Suprapubic skin (tissue), 4 donors: ENCODE results near the gene HTATIP2. TPM values are rescaled to one million over a fixed set of nuclear protein-coding genes. Genes with fewer than 3 reads are reported as not detected.

ENCODE experiments used
- DNase-seq, 2 donors: peaks; one replicate each; pipeline ENCODE4 v3.0.0-alpha.2; 2019; ENCODE audit warnings: low spot score in 2 of 2
- H3K27ac ChIP-seq: fragments of 200-600 bp; sonication (generic); one replicate; pipeline ENCODE4 v1.5.1; 2019
- H3K27me3 ChIP-seq: fragments of 200-600 bp; sonication (generic); one replicate; pipeline ENCODE4 v1.5.1; 2019
- H3K36me3 ChIP-seq: fragments of 200-600 bp; sonication (generic); one replicate; pipeline ENCODE4 v1.5.1; 2019
- H3K4me1 ChIP-seq: fragments of 200-600 bp; sonication (generic); one replicate; pipeline ENCODE4 v1.5.1; 2019
- H3K4me3 ChIP-seq: fragments of 200-600 bp; sonication (generic); one replicate; pipeline ENCODE4 v1.5.1; 2019; ENCODE audit warnings: mild to moderate bottlenecking
- H3K9me3 ChIP-seq: fragments of 200-600 bp; sonication (generic); one replicate; pipeline ENCODE4 v1.5.1; 2019
- CTCF ChIP-seq, 2 donors: fragments of 200-600 bp in 1 of 2; fragments of 450-650 bp in 1 of 2; sonication (generic) in 1 of 2; IDR thresholded peaks; one replicate each; pipeline ENCODE4 v1.5.1; 2016 to 2019; ENCODE audit warnings: antibody characterized with exemption in 2 of 2, mild to moderate bottlenecking in 1 of 2, moderate library complexity in 1 of 2
- EP300 ChIP-seq: sonication (generic); formaldehyde crosslinking; IDR thresholded peaks from one replicate; pipeline ENCODE4 v1.6.1; 2017; ENCODE audit warnings: antibody characterized with exemption
- POLR2A ChIP-seq, 2 donors: fragments of 450-650 bp; IDR thresholded peaks; one replicate each; pipeline ENCODE4 v1.6.1; 2017; ENCODE audit warnings: antibody characterized with exemption in 2 of 2, mild to moderate bottlenecking in 2 of 2, moderate library complexity in 2 of 2
- POLR2AphosphoS5 ChIP-seq, 3 donors: sonication (generic); formaldehyde crosslinking; IDR thresholded peaks; one replicate each; pipeline ENCODE4 v1.6.1; 2017; ENCODE audit warnings: antibody characterized with exemption in 3 of 3
- WGBS: methylation state at CpG from one replicate; pipeline ENCODE4 v1.1.5; 2018; 5-methylcytosine and 5-hydroxymethylcytosine counted together
- total RNA-seq, 4 donors: library from RNA; depleted of rRNA; stranded (reverse); fragments of >200 nt; gene quantifications; one replicate each; pipeline ENCODE4 v1.1.0, GENCODE V29; 2016

The HTATIP2 gene
- total RNA-seq, 4 donors from 2014 or later = 24.9 to 67.6 (median 46.4) TPM

GRCh38 chr11:20403059-20403458, 39.5 kb downstream of the HTATIP2 start:
- WGBS = 100% methylated on average over 1 of the region's 1 CpG
- no peak for DNase-seq

GRCh38 chr11:20406484-20406883, 43.0 kb downstream of the HTATIP2 start:
- no peak overlapping the region for H3K27ac ChIP-seq
- H3K4me3 ChIP-seq = no peak overlapping the region
- TF ChIP-seq POLR2AphosphoS5 (IDR thresholded peaks at IDR 0.05) = no peak
- no peak for TF ChIP-seq CTCF (IDR thresholded peaks at IDR 0.05)
- TF ChIP-seq EP300 = no peak
- TF ChIP-seq POLR2A (IDR thresholded peaks at IDR 0.05) = no peak
- no peaks in the 10 kb centered on the region for H3K9me3 ChIP-seq
- DNase-seq = no peak
- peaks cover 49% of the 10 kb centered on the region for H3K36me3 ChIP-seq
- no peaks in the 10 kb centered on the region for H3K27me3 ChIP-seq
- H3K4me1 ChIP-seq = no peaks in the 10 kb centered on the region

More at GRCh38 chr11:20403059-20403458, 39.5 kb downstream of the HTATIP2 start:
- Histone ChIP-seq H3K9me3 (no peaks in the 10 kb centered on the region), H3K27me3 (no peaks in the 10 kb centered on the region), H3K4me1 (no peaks in the 10 kb centered on the region), H3K36me3 (peaks cover 56% of the 10 kb centered on the region), H3K27ac (no peak overlapping the region), H3K4me3 (no peak overlapping the region)
- TF ChIP-seq POLR2AphosphoS5 (IDR thresholded peaks at IDR 0.05) (no peak), EP300 (no peak), POLR2A (IDR thresholded peaks at IDR 0.05) (no peak), CTCF (IDR thresholded peaks at IDR 0.05) (no peak)

DNA sequence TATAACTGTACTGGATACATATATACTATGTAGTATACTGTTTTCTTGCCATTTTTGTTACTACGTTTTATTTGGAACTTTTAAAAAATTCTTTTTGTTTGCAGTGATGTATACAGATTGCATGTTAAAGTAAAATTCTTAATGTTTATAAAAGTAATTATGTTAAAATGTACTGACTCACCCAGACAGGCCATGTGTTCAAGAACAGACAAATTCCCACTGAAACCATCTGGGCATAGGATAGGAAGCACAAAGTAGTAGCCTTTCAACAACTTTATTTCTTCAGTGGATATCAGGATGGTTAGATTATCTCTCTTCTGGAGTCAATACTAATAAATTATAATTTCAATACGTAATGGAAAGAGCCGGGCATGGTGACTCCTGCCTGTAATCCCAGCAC, 43.8 kb downstream of the HTATIP2 start:
- Histone ChIP-seq H3K4me3 (no peak overlapping the region), H3K27ac (no peak overlapping the region), H3K9me3 (no peaks in the 10 kb centered on the region), H3K36me3 (peaks cover 49% of the 10 kb centered on the region), H3K4me1 (no peaks in the 10 kb centered on the region), H3K27me3 (no peaks in the 10 kb centered on the region)
- TF ChIP-seq EP300 (no peak), POLR2AphosphoS5 (IDR thresholded peaks at IDR 0.05) (no peak), POLR2A (IDR thresholded peaks at IDR 0.05) (no peak), CTCF (IDR thresholded peaks at IDR 0.05) (no peak)
- 62% methylated on average over 3 of the region's 3 CpGs for WGBS
- DNase-seq = no peak

- TF ChIP-seq POLR2A (IDR thresholded peaks at IDR 0.05) (no peak), CTCF (IDR thresholded peaks at IDR 0.05) (no peak), EP300 (no peak)
- no peaks in the 10 kb centered on the region for H3K9me3 ChIP-seq
These were observed 51.9 kb downstream of the HTATIP2 start for GRCh38 chr11:20415432-20415831.

GRCh38 chr11:20417771-20418170, 54.3 kb downstream of the HTATIP2 start:
- H3K27me3 ChIP-seq = no peaks in the 10 kb centered on the region
- TF ChIP-seq CTCF (IDR thresholded peaks at IDR 0.05) (no peak), POLR2AphosphoS5 (IDR thresholded peaks at IDR 0.05) (no peak), POLR2A (IDR thresholded peaks at IDR 0.05) (no peak), EP300 (no peak)
- 73% methylated on average over 2 of the region's 2 CpGs for WGBS
- no peak for DNase-seq
- H3K4me1 ChIP-seq = no peaks in the 10 kb centered on the region
- no peak overlapping the region for H3K27ac ChIP-seq
- peaks cover 18% of the 10 kb centered on the region for H3K36me3 ChIP-seq
- H3K4me3 ChIP-seq = no peak overlapping the region
- H3K9me3 ChIP-seq = no peaks in the 10 kb centered on the region

More at GRCh38 chr11:20415432-20415831, 51.9 kb downstream of the HTATIP2 start:
- no peaks in the 10 kb centered on the region for H3K27me3 ChIP-seq
- H3K4me3 ChIP-seq = no peak overlapping the region
- peaks cover 10% of the 10 kb centered on the region for H3K36me3 ChIP-seq
- H3K27ac ChIP-seq = no peak overlapping the region
- no peaks in the 10 kb centered on the region for H3K4me1 ChIP-seq
- DNase-seq = no peak
